ENCODE results near the gene NXPH3.
"Not testable (repeated sequence)": the region's sequence is repeated elsewhere in the genome, so short reads cannot be mapped to it uniquely, and the experiment has no call there.

NXPH3 gene

DNA sequence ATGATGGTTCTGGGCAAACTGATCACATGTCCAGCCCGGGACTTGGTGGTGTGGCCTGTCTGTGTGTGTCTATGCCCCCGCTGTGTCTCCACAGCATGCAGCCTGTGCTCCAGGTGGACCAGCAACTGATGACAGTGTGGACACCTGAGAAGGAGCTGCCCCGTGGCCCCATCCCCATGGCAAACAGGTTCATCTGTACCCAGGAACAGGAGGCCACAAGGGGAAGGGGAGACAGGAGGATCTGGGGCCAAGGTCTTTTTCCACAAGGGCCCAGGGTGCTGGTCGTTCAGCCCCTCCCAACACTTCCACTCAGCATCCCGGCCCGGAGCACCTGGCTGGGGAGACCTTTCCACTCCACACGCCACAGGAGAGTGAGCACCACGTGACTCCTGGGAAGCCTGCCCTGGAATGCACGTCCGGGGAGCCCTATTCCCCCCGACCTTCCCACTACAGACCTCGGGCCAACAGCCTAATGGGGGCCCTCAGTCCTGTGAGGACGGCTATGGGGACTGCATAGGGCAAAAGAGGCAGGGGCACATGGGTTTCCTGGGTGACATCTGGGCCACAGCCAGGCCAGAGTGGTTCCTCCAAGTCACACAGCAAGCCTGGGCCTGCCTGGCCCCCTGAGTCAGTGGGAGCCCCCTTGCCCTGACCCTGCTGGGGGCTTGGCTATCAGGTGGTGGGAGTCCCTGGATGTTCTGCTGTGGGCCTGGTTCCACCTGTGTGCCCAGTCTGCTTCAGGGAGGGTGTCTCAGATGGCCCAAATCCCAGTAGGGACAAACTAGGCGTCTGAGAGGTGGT lies 20.8 kb upstream of the NXPH3 start:
- DNase-seq: peak; percentile 56

DNA sequence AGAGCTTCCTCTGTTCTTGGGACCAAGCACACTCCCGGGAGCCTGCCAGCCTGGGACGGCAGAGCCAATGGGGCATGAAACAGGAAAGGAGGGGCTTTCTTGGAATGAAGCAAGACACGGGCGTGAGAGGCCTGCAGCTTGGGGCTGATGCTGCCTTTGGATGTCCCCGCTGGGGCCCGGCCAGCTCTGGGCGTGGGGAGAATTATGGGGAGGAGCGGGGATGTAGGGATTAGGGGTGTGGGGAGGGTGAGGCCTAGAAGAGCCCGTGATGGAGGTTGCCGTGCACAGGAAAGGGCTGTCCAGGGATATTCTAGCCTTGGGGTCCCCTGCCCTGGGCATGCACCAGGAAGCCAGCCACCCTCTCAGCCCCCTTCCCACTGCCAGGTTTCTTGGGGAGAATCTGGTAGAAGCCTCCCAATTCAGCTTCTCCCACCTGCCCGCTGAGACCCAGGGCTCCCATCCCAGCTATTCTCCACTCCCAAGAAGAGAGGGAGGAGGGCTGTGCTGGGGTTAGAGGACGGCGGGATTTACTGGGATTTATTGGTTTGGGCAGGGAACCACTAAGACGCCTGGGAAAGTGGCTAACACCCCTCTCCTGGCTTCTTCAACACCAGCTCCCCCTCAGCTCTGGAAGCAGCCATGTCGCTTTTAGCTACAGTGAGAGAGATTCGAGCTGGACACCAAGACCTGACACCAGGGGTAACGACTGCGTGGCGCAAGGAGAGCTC lies 20.0 kb upstream of the NXPH3 start:
- DNase-seq: peak; percentile 50

DNA sequence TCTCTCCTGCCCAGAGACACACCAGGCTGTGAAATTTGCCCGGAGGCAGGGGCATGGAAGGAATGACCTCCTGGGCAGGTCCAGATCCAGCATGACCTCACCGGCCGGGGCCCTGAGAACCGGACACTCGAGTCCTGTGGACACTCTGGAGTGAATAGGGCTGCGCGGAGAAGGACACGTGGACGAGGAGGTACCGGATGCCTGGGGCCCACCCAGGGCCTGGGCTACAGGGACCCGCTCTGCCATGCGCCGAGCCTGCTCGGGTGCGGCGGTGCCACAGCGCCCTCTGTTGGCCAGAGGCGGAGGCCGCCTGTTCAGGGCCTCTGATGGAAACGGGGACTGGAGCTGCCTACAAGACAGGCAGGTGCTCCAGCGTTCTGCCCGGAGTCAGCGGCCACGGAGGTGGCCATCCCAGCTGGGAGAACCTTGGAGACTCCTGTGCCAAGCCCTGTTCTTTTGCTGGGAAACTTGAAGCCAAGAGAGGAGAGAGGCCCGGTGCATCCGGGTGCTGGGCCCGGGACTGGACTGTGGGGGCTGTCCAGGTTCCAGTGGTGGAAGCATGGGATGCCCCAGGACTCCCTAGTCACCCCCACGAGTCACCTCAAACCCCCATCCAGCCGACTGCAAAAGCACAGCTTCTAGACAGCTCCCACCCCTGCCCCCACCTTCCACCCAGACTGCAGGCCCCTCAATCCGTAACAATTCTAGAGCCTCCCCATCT lies 19.3 kb upstream of the NXPH3 start:
- peak; percentile 93 for DNase-seq

DNA sequence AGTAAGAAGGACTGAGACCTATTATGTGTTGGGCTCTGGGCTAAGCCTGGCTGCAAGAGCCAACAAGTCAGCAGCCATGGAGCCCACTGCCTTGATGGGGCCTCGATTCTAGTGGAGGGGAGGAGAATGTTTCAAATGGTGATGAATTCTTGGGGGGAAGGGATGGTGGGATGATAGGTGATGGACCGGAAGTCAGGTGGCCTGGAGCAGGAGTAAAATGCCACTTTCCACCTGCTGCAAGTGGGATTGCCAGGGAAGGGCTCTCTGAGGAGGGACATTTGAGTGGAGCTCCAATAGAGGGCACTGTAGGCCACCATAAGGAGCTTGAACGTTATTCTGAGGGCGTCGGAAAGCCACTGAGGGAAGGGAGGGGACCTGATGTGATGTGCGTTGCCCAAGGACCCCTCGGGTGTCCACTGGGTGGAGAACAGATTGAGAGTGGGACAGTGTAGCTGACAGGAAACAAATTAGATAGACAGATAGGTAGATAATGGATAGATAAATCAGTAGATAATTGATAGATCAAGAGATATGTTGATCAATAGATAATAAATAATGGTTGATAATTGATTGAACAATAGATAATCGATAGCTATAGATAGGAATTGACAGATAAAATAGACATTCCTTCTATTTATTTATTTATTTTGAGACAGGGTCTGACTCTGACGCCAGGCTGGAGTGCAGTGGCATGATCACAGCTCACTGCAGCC lies 18.2 kb upstream of the NXPH3 start:
- DNase-seq: peak; percentile 71

DNA sequence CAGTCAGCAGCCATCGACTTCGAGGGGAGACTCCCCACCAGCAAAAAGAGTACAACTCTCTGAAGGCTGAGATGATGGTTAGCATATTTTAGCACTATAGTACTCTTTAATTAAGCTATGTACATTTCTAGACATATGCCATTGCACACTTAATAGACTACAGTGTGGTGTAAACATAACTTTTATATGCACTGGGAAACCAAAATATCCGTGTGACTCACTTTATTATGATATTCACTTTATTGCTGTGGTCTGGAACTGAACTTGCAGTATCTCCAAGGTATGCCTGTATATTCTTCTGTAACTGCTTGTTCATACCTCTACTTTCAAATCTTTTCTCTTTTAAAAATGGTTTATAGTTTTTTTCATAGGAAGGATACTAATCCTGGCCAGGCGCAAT lies 11.0 kb upstream of the NXPH3 start:
- DNase-seq: no peak

DNA sequence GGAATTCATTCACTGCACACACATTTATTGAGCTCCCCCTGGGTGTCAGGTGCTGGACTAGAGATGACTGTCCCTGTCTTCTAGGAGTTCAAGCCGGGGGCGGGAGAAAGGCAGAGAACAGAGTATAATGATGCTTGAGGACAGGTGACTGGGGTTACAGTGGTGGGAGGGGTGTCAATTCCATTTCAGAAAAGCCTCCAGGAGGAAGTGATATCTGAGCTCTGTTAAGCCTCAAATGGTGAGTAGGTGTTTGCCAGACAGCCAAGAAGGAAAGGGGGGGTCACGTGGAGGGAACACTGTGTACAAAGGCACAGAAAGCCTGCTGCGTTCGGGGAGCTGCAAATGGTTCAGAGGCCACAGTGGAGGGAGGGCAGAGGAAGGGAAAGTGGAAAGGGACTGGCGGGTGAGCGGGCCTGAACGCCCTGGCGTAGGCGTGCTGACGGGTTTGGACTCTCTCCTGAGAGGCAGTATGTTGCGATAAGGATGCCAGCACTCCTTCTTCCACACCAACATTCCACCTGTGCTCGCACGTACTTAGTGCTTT lies 9.7 kb upstream of the NXPH3 start:
- no peak for DNase-seq

DNA sequence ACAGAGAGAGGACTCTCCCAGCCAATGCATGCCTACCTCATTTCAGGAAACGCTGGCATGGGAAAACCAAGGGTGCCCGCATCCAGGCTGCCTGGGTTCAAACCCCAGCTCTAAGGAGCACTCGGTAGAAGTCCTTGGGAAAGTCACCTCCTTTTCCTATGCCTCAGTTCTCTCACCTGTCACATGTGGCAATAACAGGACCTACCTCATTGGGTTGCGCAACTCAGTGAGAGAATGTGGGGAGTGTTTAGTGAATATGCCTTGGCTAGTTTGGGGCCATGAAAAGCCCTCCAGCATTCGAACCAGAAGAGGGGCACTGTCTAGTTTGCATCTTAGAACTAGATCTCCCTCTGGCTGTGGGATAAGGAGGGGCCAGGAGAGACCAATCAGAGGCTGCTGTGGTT lies 9.0 kb upstream of the NXPH3 start:
- DNase-seq: no peak

DNA sequence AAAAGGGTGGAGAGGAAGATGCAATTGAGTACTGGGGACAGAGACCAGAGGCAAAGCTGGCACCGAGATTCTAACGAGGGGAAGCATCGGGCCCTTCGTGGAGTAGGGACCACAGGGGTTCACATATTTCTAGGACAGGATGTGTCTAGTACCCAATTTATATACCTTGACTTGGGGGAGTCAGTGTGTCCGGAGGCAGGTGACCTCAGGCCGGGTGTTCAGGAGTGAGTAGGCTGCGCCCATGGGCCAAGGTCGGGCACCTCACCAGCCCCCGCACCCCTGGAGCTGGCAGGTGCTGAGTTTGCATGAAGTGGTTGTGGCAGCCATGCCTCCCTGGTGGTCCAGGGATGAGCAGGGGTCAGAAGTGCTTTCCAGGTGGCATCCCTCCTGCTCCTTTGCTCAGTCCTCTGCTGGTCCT lies 8.6 kb upstream of the NXPH3 start:
- no peak for DNase-seq

DNA sequence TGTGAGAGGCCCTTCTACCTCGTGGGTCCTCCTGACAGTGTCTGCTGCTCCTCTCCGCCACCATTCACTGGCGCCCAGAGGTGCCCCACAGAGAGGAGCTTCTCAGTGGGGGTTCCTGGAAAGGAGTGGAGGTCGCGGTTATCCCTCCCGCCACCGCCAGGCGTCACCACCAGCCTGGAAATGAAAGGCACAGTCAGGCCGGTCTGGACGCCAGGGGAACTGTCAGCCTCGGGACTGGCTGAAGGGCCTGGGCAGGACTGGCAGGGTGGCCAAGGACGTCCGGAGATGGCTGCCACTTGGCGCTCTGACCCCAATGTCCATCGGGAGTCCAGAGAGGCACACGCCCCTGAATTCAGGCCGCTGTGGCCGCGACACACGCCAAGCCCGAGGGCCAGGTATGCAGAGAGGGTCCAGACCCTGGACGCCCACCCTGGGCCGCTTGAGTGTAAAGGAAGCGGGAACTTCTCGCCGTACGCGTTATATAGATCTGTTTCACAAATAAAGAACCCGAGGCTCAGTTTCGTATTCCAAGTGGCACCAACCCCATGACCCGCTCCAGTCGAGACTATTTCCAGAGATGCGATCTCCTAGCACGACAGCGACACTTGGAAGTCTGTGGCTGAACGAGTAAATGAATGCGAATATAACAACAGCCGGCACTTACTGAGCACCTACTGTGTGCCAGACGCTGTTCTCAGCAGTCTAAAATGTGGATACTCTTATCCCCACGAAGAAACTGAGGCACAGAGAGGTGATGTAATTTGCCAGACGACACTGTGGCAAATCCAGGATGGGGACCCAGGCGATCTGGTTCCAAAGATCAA lies 7.6 kb upstream of the NXPH3 start:
- peak; percentile 93 for DNase-seq

DNA sequence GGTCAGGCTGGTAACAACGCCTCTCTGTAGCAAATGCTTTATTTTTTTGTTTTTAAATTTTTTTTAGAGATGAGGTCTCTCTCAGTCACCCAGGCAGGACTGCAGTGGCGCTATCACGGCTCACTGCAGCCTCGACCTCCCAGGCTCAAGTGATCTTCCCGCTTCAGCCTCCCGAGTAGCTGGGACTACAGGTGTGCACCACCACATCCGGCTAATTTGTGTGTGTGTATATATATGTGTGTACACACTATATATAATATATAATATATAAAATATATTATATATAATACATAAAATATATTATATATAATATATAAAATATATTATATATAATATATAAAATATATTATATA lies 7.0 kb upstream of the NXPH3 start:
- DNase-seq: not testable (repeated sequence)

DNA sequence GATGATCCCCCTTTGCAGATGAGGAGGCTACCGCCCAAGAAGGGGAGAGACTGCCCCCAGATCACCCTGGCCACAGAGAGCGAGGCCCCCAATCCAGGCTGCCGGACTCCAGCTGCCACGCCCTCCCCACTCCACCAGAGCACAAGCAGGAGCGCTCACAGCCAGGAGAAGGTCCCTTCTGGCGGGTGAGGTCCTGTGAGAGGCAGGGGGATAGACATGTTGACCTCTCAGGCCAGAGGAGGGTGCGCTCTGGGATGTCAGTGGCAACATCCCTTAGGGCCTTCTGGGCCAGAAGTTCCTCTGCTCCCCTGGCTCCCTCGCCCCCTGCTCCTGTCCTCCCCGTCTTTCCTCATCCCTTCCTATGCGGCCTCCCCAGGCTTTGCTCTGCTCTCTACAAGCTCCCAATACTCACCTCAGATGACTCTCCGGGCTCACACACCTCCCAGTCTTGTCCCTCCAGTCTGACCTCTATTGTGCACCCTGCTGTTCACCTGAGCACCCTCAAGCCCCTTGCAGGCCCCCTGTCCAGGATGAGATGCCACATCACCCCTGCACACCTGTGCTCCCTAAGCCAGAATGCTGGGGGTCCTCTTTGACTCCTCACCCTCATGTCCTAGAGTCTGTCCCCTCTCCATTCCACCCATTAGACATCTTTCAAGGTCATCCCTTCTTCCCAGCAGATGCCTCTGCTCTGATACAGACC lies 5.0 kb upstream of the NXPH3 start:
- DNase-seq: no peak

DNA sequence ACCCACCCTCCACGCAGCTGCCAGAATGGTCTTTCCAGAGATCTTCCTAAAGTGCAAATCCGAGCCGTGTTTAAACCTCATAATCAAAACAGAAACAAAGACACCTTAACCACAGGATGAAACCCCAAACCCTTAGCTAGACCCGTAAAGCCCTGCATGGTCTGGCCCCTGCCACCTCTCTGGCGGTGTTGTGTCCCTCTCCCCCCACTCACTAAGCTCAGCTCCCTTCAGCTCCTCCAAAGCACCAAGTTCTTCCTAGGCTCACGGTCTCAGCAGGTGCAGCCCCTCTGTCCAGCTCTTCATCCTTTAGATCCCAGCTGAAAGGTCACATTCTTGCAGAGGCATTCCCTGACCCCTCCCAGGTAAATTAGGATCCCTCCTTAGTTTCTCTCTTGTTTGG lies 4.4 kb upstream of the NXPH3 start:
- DNase-seq: peak; percentile 58

DNA sequence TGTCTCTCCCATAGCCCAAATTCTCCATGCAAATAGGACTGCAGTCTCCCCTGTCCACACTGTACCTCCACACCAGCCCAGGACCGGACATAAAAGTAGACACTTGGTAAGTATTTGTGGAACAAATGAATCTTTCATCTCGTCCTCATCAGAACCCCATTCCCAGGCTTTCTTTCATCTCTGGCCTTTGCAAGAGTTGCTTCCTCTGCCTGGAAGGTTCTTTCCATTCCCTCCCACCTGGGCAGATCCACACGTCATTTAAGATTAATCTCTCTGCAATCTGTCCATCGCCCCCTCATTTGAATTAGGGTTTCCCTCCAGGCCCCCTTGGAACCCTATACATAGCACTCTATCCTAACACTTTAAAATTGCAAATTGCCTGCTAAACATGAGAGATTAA lies 3.9 kb upstream of the NXPH3 start:
- DNase-seq: peak; percentile 8

DNA sequence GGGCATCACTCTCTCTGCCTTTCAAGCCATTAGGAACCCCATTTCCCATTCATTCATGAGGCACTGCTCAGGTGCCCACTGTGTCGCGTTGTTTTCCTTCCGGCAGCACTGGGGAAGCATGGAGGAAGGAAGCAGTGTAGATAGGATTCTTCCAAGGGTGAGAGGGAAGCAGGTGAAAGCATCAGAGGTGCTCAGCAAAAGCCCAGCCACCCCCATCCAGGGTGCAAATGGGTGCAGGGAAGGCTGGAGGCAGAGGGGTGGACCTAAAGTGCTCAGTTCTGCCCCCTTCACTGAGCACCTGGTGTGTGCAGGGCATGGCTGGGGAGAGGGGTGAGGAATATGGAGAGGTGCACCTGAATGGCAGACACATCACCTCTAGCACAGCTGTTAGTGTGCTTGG lies 3.4 kb upstream of the NXPH3 start:
- peak; percentile 50 for DNase-seq

DNA sequence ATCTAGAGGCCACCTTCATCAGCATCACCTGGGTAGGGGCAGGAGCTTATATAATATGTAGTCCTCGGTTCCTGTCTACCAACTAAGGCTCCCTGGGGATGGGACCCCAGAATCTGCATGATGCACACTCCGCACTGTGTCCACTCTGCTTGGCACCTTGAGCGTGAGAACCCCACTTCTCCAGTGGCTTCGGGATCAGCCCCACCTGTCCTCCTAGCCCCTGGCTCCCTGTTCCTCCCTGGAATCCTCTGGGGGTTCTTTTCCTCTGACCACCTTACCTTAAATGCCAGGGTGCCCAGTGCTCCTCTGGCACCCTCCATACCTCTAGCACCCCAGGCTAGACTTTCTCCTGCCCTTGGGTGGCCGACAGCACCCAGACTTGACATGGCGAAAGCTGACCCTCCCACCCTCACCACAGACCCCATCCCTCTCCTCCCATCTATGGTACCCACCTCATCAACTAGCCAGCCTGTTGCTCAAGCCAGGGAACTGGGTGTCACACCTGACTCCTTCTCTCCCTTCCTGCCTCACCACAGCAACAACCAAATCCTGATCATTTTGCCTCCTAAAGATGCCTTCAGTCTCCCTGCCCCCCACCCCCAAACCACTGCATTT lies 2.8 kb upstream of the NXPH3 start:
- DNase-seq: peak; percentile 52

DNA sequence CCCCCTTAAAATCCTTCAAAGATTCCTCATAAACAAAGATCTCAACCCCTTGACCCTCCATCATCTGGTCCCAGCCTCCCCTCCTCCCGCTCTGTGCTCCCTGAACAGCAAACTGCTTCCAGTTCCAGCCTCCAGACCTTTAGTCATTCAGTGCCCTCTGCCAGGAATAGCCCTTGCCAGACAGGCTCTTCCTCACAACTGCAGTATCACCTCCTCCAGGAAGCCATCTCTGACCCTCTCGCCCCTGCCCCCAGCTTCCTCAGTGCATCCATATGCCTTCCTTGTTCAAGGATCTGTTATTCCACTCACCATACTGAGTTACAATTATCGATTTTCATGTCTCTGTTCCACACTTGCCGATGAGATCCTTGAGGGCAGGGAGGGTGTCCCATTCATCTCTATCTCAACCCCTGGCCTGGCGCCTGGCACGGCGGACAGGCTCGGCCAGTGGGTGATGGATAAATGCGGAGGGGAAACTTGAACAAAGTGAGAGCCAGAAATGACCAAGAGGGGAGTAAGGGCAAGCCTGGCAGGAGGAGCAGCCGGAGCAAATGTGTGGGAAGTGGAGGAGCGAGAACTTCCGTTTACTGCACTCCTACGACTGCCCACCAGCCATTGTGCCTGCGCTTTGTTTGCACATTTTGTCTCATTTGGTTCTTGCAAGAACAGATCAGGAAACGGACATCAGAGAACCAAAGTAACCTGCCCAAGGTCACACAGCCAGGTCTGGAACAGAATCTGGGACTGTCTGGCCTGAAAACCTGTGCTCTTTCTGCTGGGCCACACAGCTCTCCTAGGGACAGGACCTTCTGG lies 2.0 kb upstream of the NXPH3 start:
- no peak for DNase-seq

DNA sequence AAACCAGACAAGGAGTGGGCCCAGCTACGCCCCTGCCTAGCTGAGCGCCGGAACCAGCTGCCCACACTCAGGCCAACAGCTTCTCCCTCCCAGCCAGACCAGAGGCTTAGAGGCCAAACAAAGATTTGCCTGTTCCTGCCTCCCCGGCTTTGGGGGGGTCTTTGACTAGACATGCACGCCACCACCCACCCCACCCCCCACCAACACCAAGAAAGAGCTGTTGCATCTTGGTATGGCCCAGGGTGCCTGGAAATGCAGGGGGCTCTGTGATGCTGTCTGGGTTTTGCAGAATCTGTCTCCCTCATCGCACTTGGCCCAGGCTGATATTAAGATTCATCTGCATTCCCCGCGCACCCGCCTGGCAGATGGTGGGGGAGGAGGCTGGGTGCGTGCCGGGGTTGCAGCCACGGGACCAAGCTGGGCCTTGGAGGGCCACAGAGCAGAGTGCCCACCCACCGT lies 1.3 kb upstream of the NXPH3 start:
- DNase-seq: no peak

DNA sequence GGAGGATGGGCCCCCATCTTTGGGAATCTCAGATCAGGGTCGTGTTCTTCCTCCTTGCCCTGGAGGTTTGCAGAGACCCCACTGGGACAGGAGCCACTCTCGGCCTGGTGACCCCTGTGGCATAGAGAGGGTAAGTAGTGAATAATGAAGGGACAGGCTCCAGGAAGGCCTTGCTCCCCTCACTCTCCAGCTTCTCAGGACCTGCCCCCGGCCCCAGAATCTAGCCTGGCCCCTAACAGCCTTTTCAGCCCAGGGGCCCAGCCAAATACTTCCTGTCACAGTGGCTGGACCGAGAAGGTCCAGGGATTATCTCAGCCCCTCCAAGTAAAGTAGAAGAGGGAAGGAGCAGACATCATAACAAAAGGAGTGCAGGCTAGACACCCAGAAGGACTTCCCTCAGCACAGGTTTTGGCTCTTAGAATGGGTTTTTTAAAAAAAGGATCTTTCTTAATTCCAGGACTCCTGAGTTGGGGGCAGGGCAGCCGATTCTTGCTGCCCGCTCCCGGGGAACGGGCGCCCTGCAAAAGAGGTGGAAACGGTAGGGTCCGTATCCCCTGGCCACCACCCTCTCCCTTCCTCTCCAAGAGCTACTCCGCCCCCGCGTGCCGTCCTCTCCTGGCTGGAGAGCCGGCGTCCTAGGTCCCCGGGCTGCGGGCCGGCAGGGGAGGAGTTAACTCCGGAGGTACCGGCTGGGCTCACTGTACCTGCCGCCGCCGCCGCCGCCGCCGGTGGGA lies 559 bp upstream of the NXPH3 start:
- DNase-seq: no peak
